ENCODE results near the gene ARIH2.

ARIH2 gene

GRCh38 chr3:49007771-49008528 lies 89.3 kb downstream of the ARIH2 start:
- TF ChIP-seq SIN3A (IDR thresholded peaks at IDR 0.05; ENCODE audit: borderline replicate concordance, insufficient read depth, low read length) (no peak), TAF1 (IDR thresholded peaks at IDR 0.05; ENCODE audit: borderline replicate concordance, insufficient read depth, low read length) (no peak), FOXP2 (optimal IDR thresholded peaks at IDR 0.05; ENCODE audit: borderline replicate concordance, extremely low read depth, extremely low read length, insufficient read depth) (no peak), POLR2AphosphoS5 (IDR thresholded peaks at IDR 0.05; ENCODE audit: low read depth, low read length) (no peak)
- TF ChIP-seq, protein P1, sequence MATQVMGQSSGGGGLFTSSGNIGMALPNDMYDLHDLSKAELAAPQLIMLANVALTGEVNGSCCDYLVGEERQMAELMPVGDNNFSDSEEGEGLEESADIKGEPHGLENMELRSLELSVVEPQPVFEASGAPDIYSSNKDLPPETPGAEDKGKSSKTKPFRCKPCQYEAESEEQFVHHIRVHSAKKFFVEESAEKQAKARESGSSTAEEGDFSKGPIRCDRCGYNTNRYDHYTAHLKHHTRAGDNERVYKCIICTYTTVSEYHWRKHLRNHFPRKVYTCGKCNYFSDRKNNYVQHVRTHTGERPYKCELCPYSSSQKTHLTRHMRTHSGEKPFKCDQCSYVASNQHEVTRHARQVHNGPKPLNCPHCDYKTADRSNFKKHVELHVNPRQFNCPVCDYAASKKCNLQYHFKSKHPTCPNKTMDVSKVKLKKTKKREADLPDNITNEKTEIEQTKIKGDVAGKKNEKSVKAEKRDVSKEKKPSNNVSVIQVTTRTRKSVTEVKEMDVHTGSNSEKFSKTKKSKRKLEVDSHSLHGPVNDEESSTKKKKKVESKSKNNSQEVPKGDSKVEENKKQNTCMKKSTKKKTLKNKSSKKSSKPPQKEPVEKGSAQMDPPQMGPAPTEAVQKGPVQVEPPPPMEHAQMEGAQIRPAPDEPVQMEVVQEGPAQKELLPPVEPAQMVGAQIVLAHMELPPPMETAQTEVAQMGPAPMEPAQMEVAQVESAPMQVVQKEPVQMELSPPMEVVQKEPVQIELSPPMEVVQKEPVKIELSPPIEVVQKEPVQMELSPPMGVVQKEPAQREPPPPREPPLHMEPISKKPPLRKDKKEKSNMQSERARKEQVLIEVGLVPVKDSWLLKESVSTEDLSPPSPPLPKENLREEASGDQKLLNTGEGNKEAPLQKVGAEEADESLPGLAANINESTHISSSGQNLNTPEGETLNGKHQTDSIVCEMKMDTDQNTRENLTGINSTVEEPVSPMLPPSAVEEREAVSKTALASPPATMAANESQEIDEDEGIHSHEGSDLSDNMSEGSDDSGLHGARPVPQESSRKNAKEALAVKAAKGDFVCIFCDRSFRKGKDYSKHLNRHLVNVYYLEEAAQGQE (IDR thresholded peaks at IDR 0.05; ENCODE audit: insufficient read depth in 1 of 2, low read depth in 2 of 2, low read length in 2 of 2), result no peak

GRCh38 chr3:49009396-49009795 lies 90.8 kb downstream of the ARIH2 start:
- no peak for TF ChIP-seq SIN3A (IDR thresholded peaks at IDR 0.05; ENCODE audit: borderline replicate concordance, insufficient read depth, low read length)
- TF ChIP-seq TAF1 (IDR thresholded peaks at IDR 0.05; ENCODE audit: borderline replicate concordance, insufficient read depth, low read length), result no peak
- TF ChIP-seq FOXP2 (optimal IDR thresholded peaks at IDR 0.05; ENCODE audit: borderline replicate concordance, extremely low read depth, extremely low read length, insufficient read depth), result no peak
- TF ChIP-seq, protein P1 (IDR thresholded peaks at IDR 0.05; ENCODE audit: insufficient read depth in 1 of 2, low read depth in 2 of 2, low read length in 2 of 2), result no peak
- TF ChIP-seq POLR2AphosphoS5 (IDR thresholded peaks at IDR 0.05; ENCODE audit: low read depth, low read length), result no peak

GRCh38 chr3:49012441-49013017 lies 93.9 kb downstream of the ARIH2 start:
- TF ChIP-seq, protein P1 (IDR thresholded peaks at IDR 0.05; ENCODE audit: insufficient read depth in 1 of 2, low read depth in 2 of 2, low read length in 2 of 2), result no peak

DNA sequence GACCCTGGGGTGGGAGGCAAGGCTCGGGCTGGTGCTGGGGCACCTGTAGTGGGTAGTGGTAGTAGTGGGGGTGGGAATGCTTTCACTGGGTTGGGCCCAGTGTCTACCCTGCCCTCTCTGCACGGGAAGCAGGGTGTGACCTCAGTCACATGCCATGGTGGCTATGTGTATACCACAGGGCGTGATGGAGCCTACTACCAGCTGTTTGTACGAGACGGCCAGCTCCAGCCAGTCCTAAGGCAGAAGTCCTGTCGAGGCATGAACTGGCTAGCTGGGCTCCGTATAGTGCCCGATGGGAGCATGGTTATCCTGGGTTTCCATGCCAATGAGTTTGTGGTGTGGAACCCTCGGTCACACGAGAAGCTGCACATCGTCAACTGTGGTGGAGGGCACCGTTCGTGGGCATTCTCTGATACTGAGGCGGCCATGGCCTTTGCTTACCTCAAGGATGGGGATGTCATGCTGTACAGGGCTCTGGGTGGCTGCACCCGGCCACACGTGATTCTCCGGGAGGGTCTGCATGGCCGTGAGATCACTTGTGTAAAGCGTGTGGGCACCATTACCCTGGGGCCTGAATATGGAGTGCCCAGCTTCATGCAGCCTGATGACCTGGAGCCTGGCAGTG lies 94.6 kb downstream of the ARIH2 start:
- TF ChIP-seq SIN3A (IDR thresholded peaks at IDR 0.05; ENCODE audit: borderline replicate concordance, insufficient read depth, low read length) (no peak), FOXP2 (optimal IDR thresholded peaks at IDR 0.05; ENCODE audit: borderline replicate concordance, extremely low read depth, extremely low read length, insufficient read depth) (no peak), TAF1 (IDR thresholded peaks at IDR 0.05; ENCODE audit: borderline replicate concordance, insufficient read depth, low read length) (no peak), POLR2AphosphoS5 (IDR thresholded peaks at IDR 0.05; ENCODE audit: low read depth, low read length) (no peak)
- TF ChIP-seq, protein P1 (IDR thresholded peaks at IDR 0.05; ENCODE audit: insufficient read depth in 1 of 2, low read depth in 2 of 2, low read length in 2 of 2), result no peak
